Right lobe of liver (tissue), 6 donors: ENCODE results near the gene DMAC2L. TPM values are rescaled to one million over a fixed set of nuclear protein-coding genes. Genes with fewer than 3 reads are reported as not detected.

ENCODE experiments used
- ATAC-seq, 4 donors: fragments of 200-7000 bp; cut with Tn5 transposase; one replicate each; pipeline ENCODE4 v1.9.1; 2020; ENCODE audit warnings: mild to moderate bottlenecking in 4 of 4, moderate library complexity in 4 of 4
- DNase-seq, 3 donors: peaks; one replicate each; pipeline ENCODE4 v3.0.0-alpha.2; 2020
- H3K27ac ChIP-seq, 3 donors: fragments of 200-600 bp; one replicate each; pipeline ENCODE4 v1.8.0; 2022
- H3K27me3 ChIP-seq, 2 donors: fragments of 200-600 bp; one replicate each; pipeline ENCODE4 v1.8.0; 2022
- H3K36me3 ChIP-seq, 4 donors: fragments of 200-600 bp; sonication (generic) in 1 of 4; one replicate each; pipeline versions ENCODE4 v1.5.1 to v1.8.0; 2017 to 2022; ENCODE audit warnings: control low read depth in 1 of 4
- H3K4me1 ChIP-seq, 4 donors: fragments of 200-600 bp; sonication (generic) in 1 of 4; one replicate each; pipeline versions ENCODE4 v1.5.1 to v1.8.0; 2017 to 2022; ENCODE audit warnings: control low read depth in 1 of 4
- H3K4me3 ChIP-seq, 3 donors: fragments of 200-600 bp; one replicate each; pipeline ENCODE4 v1.8.0; 2022
- H3K9me3 ChIP-seq, 4 donors: fragments of 200-600 bp; sonication (generic) in 1 of 4; one replicate each; pipeline versions ENCODE4 v1.5.1 to v1.8.0; 2017 to 2022; ENCODE audit warnings: control low read depth in 1 of 4
- POLR2A ChIP-seq: fragments of 450-650 bp; IDR thresholded peaks from one replicate; pipeline ENCODE4 v1.6.1; 2017; ENCODE audit warnings: antibody characterized with exemption, mild to moderate bottlenecking
- WGBS: methylation state at CpG from one replicate; pipeline ENCODE4 v1.1.6; 2018; ENCODE audit warnings: low coverage, low lambda C conversion rate; ENCODE audit not compliant: insufficient coverage; ENCODE audit errors: missing lambda C conversion rate; 5-methylcytosine and 5-hydroxymethylcytosine counted together
- intact Hi-C, 2 donors: fragments of 100-400 bp; cut with DNase I; formaldehyde crosslinking; loops; one replicate each; pipeline versions ENCODE4 v1.11.2 to v1.14.1; 2022
- microRNA-seq, 2 donors: library from miRNA; unstranded; fragments of <30 nt; microRNA quantifications; one replicate each; pipeline ENCODE4, GENCODE V29; 2019 to 2020
- small RNA-seq, 2 experiments: library from RNA; depleted of rRNA; stranded (forward); fragments of <200 nt; gene quantifications; one replicate each; pipeline ENCODE3, GENCODE V24; 2016
- total RNA-seq, 6 experiments: library from RNA; depleted of rRNA in 2 of 6; stranded (reverse); fragments of >200 nt in 2 of 6; fragmentation: NEBNext Ultra II Directional in 3 of 6; extraction: Animal tissue kit (Norgen Biotek cat#: 25700) in 3 of 6; gene quantifications; one replicate each; pipeline versions ENCODE4 v1.1.0 to v1.2.4, GENCODE V29; 2016 to 2023
- TF ChIP-seq, protein P1 (sequence below), 4 donors: fragments of 200-600 bp in 3 of 4; fragments of 450-650 bp in 1 of 4; IDR thresholded peaks; one replicate each; pipeline versions ENCODE4 v1.5.1 to v1.8.0; 2016 to 2022; ENCODE audit warnings: antibody characterized with exemption in 4 of 4, mild to moderate bottlenecking in 2 of 4
- donor health status: DM: no; HTN: yes; CAD: no.
- donor health status: DM: no; HTN: no; CAD: no.
- donor health status: DM: no; HTN: no; CAD: no.
- donor health status: DM: no; HTN: yes; CAD: no.
- donor health status: DM: no; HTN: yes; CAD: no.

DMAC2L gene
- total RNA-seq, 6 experiments from 2014 or later, result 4.1 to 10.9 (median 7.1) TPM

DNA sequence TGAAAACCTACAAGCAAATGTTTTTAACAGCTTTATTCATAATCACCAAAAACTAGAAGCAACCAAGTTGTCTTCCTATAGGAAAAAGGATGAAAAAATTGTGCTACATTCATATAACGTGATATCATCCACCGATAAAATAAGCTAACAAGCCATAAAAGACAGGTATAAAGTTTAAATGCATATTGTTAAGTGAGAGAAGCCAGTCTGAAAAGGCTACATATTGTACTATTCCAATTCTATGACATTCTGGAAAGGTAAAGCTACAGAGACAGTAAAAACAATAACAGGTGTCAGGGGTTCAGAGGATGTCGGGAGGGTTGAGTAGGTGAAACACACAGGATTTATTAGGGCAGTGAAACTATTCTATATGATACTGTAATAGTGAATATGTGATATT lies 61.8 kb downstream of the DMAC2L start:
- H3K4me3 ChIP-seq, result no peak overlapping the region
- no peaks in the 10 kb centered on the region for H3K9me3 ChIP-seq
- no peak overlapping the region for H3K27ac ChIP-seq
- no peaks in the 10 kb centered on the region for H3K36me3 ChIP-seq
- intact Hi-C loops, result no loop called here
- no peaks in the 10 kb centered on the region for H3K27me3 ChIP-seq
- no peak for TF ChIP-seq POLR2A
- TF ChIP-seq, protein P1, sequence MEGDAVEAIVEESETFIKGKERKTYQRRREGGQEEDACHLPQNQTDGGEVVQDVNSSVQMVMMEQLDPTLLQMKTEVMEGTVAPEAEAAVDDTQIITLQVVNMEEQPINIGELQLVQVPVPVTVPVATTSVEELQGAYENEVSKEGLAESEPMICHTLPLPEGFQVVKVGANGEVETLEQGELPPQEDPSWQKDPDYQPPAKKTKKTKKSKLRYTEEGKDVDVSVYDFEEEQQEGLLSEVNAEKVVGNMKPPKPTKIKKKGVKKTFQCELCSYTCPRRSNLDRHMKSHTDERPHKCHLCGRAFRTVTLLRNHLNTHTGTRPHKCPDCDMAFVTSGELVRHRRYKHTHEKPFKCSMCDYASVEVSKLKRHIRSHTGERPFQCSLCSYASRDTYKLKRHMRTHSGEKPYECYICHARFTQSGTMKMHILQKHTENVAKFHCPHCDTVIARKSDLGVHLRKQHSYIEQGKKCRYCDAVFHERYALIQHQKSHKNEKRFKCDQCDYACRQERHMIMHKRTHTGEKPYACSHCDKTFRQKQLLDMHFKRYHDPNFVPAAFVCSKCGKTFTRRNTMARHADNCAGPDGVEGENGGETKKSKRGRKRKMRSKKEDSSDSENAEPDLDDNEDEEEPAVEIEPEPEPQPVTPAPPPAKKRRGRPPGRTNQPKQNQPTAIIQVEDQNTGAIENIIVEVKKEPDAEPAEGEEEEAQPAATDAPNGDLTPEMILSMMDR (IDR thresholded peaks at IDR 0.05), result no peak
- WGBS, result 93% methylated on average over 3 of the region's 3 CpGs
- DNase-seq (no peak), ATAC-seq (no peak)
- no peaks in the 10 kb centered on the region for H3K4me1 ChIP-seq

DNA sequence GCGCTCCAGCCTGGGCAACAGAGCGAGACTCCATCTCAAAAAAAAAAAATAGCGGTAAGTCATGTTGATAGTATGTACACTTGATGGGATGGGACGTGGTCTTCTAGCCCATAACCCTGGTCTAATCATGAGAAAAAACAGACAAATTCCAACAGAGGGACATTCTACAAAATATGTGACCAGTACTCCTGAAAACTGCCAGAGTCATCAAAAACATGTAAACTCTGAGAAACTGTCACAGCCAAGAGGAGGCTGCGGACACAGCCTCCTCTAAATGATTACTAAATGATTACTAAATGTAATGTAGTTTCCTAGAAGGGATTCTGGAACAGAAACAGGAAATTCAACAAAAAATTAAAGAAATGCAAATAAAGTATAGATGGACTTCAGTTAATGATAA lies 63.6 kb downstream of the DMAC2L start:
- H3K27me3 ChIP-seq, result no peaks in the 10 kb centered on the region
- H3K4me3 ChIP-seq, result no peak overlapping the region
- DNase-seq (no peak), ATAC-seq (no peak)
- no CpG with 5 or more reads among the region's 5 CpGs for WGBS
- intact Hi-C loops, result no loop called here
- H3K4me1 ChIP-seq, result peaks cover 0 to 2% (median 0%) of the 10 kb centered on the region in 4 donors
- no peak overlapping the region for H3K27ac ChIP-seq
- H3K36me3 ChIP-seq, result no peaks in the 10 kb centered on the region
- TF ChIP-seq, protein P1 (IDR thresholded peaks at IDR 0.05), result no peak
- TF ChIP-seq POLR2A, result no peak
- no peaks in the 10 kb centered on the region for H3K9me3 ChIP-seq

Small RNA genes within 50 kb of the gene (microRNA-seq; reads per million reads assigned to microRNA genes)
- gene MIR4504, result 0.58 to 0.64 reads per million in 2 donors

Small RNA genes within 50 kb of the gene (small RNA-seq; reads per million reads assigned to genes)
- gene MIR4504, result 0 to 0.52 reads per million in 2 experiments

Other genes with a start within 250 kb of the DMAC2L start
- 1 to 10 TPM; 1.4 to 3.8 (median 3.3) TPM for gene VCPKMT, start 195.8 kb upstream of the DMAC2L start, total RNA-seq
- gene SOS2, start 80.7 kb upstream of the DMAC2L start, total RNA-seq, result 10 to 100 TPM in 3 of 6 experiments, 1 to 10 TPM in 3; 9.0 to 12.4 (median 10.3) TPM
- gene L2HGDH, start 95 bp upstream of the DMAC2L start, total RNA-seq, result 10 to 100 TPM in 1 of 6 experiments, 1 to 10 TPM in 5; 6.1 to 11.1 (median 6.9) TPM
- 1 to 10 TPM; 1.1 to 4.5 (median 2.8) TPM for gene CDKL1, start 84.6 kb downstream of the DMAC2L start, total RNA-seq
- 10 to 100 TPM in 4 of 6 experiments, 1 to 10 TPM in 2; 6.5 to 31.3 (median 14.4) TPM for gene MAP4K5, start 220.2 kb downstream of the DMAC2L start, total RNA-seq
- gene ATL1, start 247.8 kb downstream of the DMAC2L start, total RNA-seq, result under 1 TPM in 5 of 6 experiments, not detected in 1; 0.18 to 0.47 (median 0.27) TPM